GM19328 (cell line): ENCODE measurements around the gene NAALAD2.
A peak's percentile ranks its signal among the peaks of the same experiment; 100 is the strongest.
"Not testable (repeated sequence)": the region's sequence is repeated elsewhere in the genome, so short reads cannot be mapped to it uniquely, and the experiment has no call there.

Experiments used
- ATAC-seq: cut with Tn5 transposase; IDR thresholded peaks from one replicate; pipeline ENCODE4 v1.9.1; 2021; ENCODE audit warnings: mild to moderate bottlenecking, moderate library complexity; ENCODE audit not compliant: unreplicated experiment

NAALAD2 gene

DNA sequence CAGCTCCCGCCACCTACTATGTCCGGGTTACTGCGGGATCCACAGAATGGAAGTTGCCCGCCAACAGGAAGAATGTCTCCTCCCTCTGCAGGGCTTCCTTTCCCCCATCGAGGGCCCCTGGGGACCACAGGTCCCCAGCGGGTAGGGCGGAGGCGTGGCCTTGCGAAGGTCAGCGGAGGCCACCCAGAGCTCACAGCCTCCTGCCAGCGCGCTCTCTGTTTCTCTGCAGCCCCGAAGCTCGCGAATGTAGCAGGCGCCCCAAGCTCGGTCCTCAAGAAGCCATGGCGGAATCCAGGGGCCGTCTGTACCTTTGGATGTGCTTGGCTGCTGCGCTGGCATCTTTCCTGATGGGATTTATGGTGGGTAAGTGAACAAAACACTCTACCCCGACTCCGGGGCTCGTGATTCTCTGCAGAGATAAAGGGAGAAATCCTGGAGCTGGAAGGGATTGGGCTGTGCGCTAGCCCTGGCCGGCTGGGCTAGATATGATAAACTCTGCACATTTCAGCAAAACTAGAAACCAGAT is at the start of gene NAALAD2:
Gene NAALAD2 (plus strand): TSS at position 186 of the 526 bp plus-strand sequence. CDS start 96 bp downstream, at position 282.
- peak; percentile 55 for ATAC-seq

DNA sequence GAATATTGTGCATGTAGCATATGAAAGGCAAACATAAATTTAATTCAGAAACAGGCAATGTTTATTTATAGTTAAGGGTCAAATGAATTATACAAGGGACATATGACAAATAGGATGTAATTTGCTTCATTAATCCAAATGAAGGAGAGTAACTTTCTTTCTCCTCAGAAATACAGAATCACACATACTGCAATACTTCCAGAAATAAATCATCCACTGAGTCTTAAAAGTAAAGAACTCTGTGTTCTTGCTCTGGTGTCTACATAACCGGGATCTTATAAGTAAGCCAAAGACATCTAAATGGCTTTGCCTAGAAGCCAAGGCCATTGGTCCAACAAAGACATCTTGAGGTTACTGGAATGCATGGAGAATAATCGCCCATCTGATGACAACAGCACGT is 48.8 kb upstream of the NAALAD2 start, which contains the start of gene UBTFL1:
Gene UBTFL1 (plus strand): TSS at position 301 of the 400 bp plus-strand sequence. CDS start 0 bp downstream, at position 301.
- ATAC-seq, result not testable (repeated sequence)

- not testable (repeated sequence) for ATAC-seq
Observed at GRCh38 chr11:90088731-90089130, 45.7 kb upstream of the NAALAD2 start.

DNA sequence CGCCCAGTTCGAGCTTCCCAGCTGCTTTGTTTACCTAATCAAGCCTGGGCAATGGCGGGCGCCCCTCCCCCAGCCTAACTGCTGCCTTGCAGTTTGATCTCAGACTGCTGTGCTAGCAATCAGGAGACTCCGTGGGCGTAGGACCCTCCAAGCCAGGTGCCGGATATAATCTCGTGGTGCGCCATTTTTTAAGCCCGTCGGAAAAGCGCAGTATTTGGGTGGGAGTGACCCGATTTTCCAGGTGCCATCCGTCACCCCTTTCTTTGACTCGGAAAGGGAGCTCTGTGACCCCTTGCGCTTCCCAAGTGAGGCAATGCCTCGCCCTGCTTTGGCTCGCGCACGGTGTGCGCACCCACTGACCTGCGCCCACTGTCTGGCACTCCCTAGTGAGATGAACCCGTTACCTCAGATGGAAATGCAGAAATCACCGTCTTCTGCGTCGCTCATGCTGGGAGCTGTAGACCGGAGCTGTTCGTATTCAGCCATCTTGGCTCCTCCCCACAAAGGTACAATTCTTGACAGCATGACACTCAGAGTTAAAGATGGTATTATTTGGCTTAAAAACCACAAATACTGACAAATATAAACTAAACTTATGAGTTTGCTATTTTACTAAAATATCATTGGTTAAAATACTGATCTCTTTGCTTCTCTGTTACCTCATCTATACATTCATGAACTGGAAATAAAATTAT is 39.1 kb upstream of the NAALAD2 start:
- not testable (repeated sequence) for ATAC-seq

DNA sequence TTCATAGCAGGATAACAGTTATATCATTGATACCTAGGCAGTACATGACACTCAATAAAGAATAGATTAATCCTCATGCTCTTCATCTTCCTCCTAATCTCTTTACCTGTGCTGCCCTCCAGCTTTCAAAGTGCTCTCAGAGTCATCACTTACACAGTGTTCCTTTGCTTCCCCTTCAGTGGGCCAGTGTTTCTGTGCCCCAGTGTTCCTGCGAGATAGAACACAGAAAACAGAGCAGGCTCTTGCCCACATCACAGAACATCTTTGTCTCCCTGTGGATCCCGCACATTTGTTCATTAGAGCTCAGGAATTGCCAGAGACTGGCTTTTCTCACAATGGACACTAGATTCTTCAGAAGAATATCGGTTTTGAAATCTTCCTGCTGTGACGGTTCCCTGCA is 36.2 kb upstream of the NAALAD2 start:
- ATAC-seq, result not testable (repeated sequence)

- ATAC-seq, result no peak
Observed at GRCh38 chr11:90100431-90100830, 34.0 kb upstream of the NAALAD2 start.

DNA sequence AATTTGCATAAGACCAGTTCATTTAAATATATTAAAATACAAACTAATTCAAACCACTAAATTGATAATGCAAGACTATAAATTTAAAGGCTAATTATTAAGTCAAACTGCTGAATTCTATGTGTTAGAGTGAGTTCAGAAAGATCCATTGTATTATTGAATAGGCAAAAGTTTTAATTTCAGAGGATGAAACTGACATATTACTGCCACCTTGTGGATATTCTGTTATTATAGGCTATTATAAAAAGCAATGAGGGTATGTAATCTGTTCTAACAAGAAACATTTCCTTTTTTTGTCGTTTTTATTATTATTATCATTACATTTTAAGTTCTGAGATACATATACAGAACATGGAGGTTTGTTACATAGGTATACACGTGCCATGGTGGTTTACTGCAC is 20.9 kb upstream of the NAALAD2 start:
- no peak for ATAC-seq

GRCh38 chr11:90120191-90120590 is 14.3 kb upstream of the NAALAD2 start:
- no peak for ATAC-seq

- ATAC-seq, result no peak
Observed at GRCh38 chr11:90124371-90124770, 10.1 kb upstream of the NAALAD2 start.

- ATAC-seq, result no peak
Observed at GRCh38 chr11:90124946-90125345, 9.5 kb upstream of the NAALAD2 start.

- no peak for ATAC-seq
Observed at GRCh38 chr11:90133560-90134477, 644 bp upstream of the NAALAD2 start.

- ATAC-seq, result no peak
Observed at GRCh38 chr11:90135016-90135415, 553 bp downstream of the NAALAD2 start.

- ATAC-seq, result no peak
Observed at GRCh38 chr11:90148900-90149299, 14.4 kb downstream of the NAALAD2 start.

GRCh38 chr11:90166982-90167573 is 32.6 kb downstream of the NAALAD2 start:
- ATAC-seq, result not testable (repeated sequence)

GRCh38 chr11:90167704-90168103 is 33.2 kb downstream of the NAALAD2 start:
- ATAC-seq, result not testable (repeated sequence)

GRCh38 chr11:90168571-90168970 is 34.1 kb downstream of the NAALAD2 start:
- no peak for ATAC-seq

GRCh38 chr11:90171359-90171758 is 36.9 kb downstream of the NAALAD2 start:
- ATAC-seq, result no peak

DNA sequence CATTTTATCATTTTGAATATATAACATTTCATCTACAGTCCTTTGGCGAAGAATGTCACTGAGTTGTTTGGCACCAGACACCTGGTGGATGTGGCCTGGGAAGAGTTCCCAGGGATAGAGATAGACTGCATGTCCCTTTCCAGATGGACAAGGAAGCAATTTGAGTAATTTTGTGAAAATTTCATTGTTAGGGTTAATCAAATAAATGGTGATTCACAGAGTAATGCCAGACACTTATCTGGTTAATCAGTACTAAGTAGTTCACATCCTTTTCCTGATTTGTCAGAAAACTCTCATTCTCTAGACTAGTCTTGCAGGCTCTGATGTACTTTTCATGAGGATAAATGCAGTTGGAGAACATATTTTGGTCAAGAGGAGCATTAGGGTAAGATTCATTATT is 41.6 kb downstream of the NAALAD2 start:
- no peak for ATAC-seq

DNA sequence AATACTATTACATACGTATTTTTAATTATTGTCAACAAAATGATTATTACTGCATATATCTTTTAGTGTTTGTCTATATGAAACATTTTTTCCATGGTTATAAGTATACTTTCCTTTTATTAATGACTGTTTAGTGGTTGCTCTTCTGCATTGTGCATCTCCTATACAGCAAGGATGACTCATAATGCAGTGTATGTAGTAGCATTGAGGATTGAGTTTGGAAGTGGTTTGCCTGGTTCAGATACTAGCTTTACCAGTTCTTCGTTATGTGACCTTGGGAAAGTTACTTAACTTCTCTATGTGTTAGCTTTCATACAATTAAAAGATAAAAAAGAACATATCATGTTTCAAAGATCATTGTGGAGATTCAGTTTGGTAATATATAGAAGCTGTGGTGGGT is 44.3 kb downstream of the NAALAD2 start:
- ATAC-seq, result no peak

GRCh38 chr11:90179923-90180322 is 45.5 kb downstream of the NAALAD2 start:
- ATAC-seq, result no peak

- no peak for ATAC-seq
Observed at GRCh38 chr11:90187839-90188238, 53.4 kb downstream of the NAALAD2 start.
